Measurements from ENCODE around the gene LRRK2.

Gene LRRK2

GRCh38 chr12:40238266-40238902 is 13.6 kb downstream of the LRRK2 start:
- no peak overlapping the region for H3K27ac ChIP-seq (ENCODE audit: low read length)
- H3K79me2 ChIP-seq (ENCODE audit: insufficient read depth, low read length) = no peaks in the 10 kb centered on the region
- no peak overlapping the region for H3K4me2 ChIP-seq (ENCODE audit: insufficient read depth, low read length)
- no peak overlapping the region for H3K9ac ChIP-seq (ENCODE audit: low read depth, low read length)
- H3K4me1 ChIP-seq (ENCODE audit: insufficient read depth, low read length) = no peaks in the 10 kb centered on the region
- no peak overlapping the region for H2AFZ ChIP-seq (ENCODE audit: low read depth, low read length)
- H3K27me3 ChIP-seq (ENCODE audit: insufficient read depth, low read length, poor library complexity) = no peaks in the 10 kb centered on the region
- ATAC-seq (ENCODE audit: insufficient read depth, low read depth) = no peak
- no peaks in the 10 kb centered on the region for H3K36me3 ChIP-seq (ENCODE audit: insufficient read depth, low read length)
- no peak overlapping the region for H3K4me3 ChIP-seq (ENCODE audit: low read depth in 1 of 2, low read length in 2 of 2)
- no peak for TF ChIP-seq CTCF (IDR thresholded peaks at IDR 0.05; ENCODE audit: borderline replicate concordance, extremely low read depth, low read length, poor library complexity, severe bottlenecking)
- no peak for TF ChIP-seq EZH2 (IDR thresholded peaks at IDR 0.05; ENCODE audit: borderline replicate concordance, low read depth, low read length, severe bottlenecking)
- H3K9me3 ChIP-seq (ENCODE audit: insufficient read depth, low read length, severe bottlenecking) = no peaks in the 10 kb centered on the region
- no peaks in the 10 kb centered on the region for H4K20me1 ChIP-seq (ENCODE audit: insufficient read depth, low read length)
- no peak for DNase-seq

GRCh38 chr12:40238979-40239378 is 14.2 kb downstream of the LRRK2 start:
- no peaks in the 10 kb centered on the region for H3K79me2 ChIP-seq (ENCODE audit: insufficient read depth, low read length)
- H2AFZ ChIP-seq (ENCODE audit: low read depth, low read length) = no peak overlapping the region
- no peak overlapping the region for H3K4me3 ChIP-seq (ENCODE audit: low read depth in 1 of 2, low read length in 2 of 2)
- H3K4me1 ChIP-seq (ENCODE audit: insufficient read depth, low read length) = no peaks in the 10 kb centered on the region
- H3K9me3 ChIP-seq (ENCODE audit: insufficient read depth, low read length, severe bottlenecking) = no peaks in the 10 kb centered on the region
- no peak overlapping the region for H3K4me2 ChIP-seq (ENCODE audit: insufficient read depth, low read length)
- no peak overlapping the region for H3K27ac ChIP-seq (ENCODE audit: low read length)
- TF ChIP-seq CTCF (IDR thresholded peaks at IDR 0.05; ENCODE audit: borderline replicate concordance, extremely low read depth, low read length, poor library complexity, severe bottlenecking) = no peak
- TF ChIP-seq EZH2 (IDR thresholded peaks at IDR 0.05; ENCODE audit: borderline replicate concordance, low read depth, low read length, severe bottlenecking) = no peak
- H3K27me3 ChIP-seq (ENCODE audit: insufficient read depth, low read length, poor library complexity) = no peaks in the 10 kb centered on the region
- ATAC-seq (ENCODE audit: insufficient read depth, low read depth) (no peak), DNase-seq (no peak)
- no peaks in the 10 kb centered on the region for H4K20me1 ChIP-seq (ENCODE audit: insufficient read depth, low read length)
- H3K9ac ChIP-seq (ENCODE audit: low read depth, low read length) = no peak overlapping the region
- H3K36me3 ChIP-seq (ENCODE audit: insufficient read depth, low read length) = no peaks in the 10 kb centered on the region

GRCh38 chr12:40240779-40241178 is 16.0 kb downstream of the LRRK2 start:
- no peak overlapping the region for H2AFZ ChIP-seq (ENCODE audit: low read depth, low read length)
- no peak for TF ChIP-seq EZH2 (IDR thresholded peaks at IDR 0.05; ENCODE audit: borderline replicate concordance, low read depth, low read length, severe bottlenecking)
- no peak for TF ChIP-seq CTCF (IDR thresholded peaks at IDR 0.05; ENCODE audit: borderline replicate concordance, extremely low read depth, low read length, poor library complexity, severe bottlenecking)
- no peak overlapping the region for H3K9ac ChIP-seq (ENCODE audit: low read depth, low read length)
- DNase-seq (no peak), ATAC-seq (ENCODE audit: insufficient read depth, low read depth) (no peak)
- H3K4me3 ChIP-seq (ENCODE audit: low read depth in 1 of 2, low read length in 2 of 2) = no peak overlapping the region
- H3K36me3 ChIP-seq (ENCODE audit: insufficient read depth, low read length) = no peaks in the 10 kb centered on the region
- H3K27ac ChIP-seq (ENCODE audit: low read length) = no peak overlapping the region
- no peaks in the 10 kb centered on the region for H3K9me3 ChIP-seq (ENCODE audit: insufficient read depth, low read length, severe bottlenecking)
- H4K20me1 ChIP-seq (ENCODE audit: insufficient read depth, low read length) = no peaks in the 10 kb centered on the region
- H3K79me2 ChIP-seq (ENCODE audit: insufficient read depth, low read length) = no peaks in the 10 kb centered on the region
- H3K27me3 ChIP-seq (ENCODE audit: insufficient read depth, low read length, poor library complexity) = no peaks in the 10 kb centered on the region
- no peaks in the 10 kb centered on the region for H3K4me1 ChIP-seq (ENCODE audit: insufficient read depth, low read length)
- H3K4me2 ChIP-seq (ENCODE audit: insufficient read depth, low read length) = no peak overlapping the region
